Regular cardiac myocyte (primary cell): Measurements from ENCODE around the gene GTF3C2. TPM values are rescaled to one million over a fixed set of nuclear protein-coding genes. Genes with fewer than 3 reads are reported as not detected.

ENCODE experiments used
- total RNA-seq: library from RNA; depleted of rRNA; stranded (reverse); fragments of >200 nt; gene quantifications from 2 replicates; pipeline ENCODE4 v1.2.3, GENCODE V29; 2014

GTF3C2 gene
- 14.1 and 19.2 TPM in 2 replicates for total RNA-seq

GRCh38 chr2:27356382-27357181 is at the start of gene GTF3C2:
GTF3C2 (minus strand) TSS chr2:27356764; CDS start chr2:27343554, 13,210 bp downstream.

DNA sequence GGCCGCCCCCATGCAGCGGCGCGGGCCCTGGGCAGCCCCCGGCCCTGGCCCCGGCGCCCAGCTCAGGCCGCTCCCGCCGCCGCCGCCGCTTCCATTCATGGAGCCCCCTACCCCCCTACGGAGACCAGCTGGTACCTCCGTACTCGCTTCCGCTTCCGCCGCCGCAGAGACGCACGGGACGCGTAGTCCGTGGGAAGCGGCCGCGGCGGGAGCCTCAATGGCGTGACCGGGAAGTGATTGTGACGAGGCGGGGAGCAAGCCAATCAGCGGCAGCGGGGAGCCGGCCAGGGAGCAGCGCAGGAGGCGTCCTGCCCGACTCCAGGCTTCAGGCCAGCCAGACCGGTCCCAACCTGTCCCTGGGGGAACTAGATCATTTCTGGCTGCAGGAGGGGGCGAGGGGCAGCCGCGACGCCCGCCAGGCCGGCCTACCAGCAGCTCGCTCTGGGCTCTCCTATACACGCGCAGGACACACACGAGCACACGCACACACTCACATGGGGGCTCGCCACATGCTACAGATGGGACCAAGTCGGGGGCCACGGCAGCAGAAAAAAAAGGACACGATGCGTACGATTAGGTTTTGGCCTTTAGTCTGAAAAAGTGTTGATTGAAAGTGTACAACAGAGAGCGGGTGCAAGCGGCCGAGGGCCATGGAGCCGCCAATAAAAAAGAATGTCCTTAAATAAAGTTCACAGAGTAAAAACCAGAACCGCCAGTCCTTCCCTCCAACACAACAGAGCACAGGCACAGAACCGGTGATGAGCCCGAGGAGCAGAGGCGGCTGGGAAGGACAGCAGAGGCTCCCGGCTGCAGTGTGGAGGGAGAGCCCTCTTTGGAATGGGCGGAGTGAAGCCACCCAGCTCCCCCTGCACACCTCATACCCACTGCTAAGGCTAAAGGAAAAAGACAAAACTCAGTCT is 24.3 kb upstream of the GTF3C2 start, which contains the start of gene ZNF513:
Gene ZNF513 (minus strand): TSS at position 109 of the 920 bp plus-strand sequence. CDS start 208 bp downstream, outside the sequence.

DNA sequence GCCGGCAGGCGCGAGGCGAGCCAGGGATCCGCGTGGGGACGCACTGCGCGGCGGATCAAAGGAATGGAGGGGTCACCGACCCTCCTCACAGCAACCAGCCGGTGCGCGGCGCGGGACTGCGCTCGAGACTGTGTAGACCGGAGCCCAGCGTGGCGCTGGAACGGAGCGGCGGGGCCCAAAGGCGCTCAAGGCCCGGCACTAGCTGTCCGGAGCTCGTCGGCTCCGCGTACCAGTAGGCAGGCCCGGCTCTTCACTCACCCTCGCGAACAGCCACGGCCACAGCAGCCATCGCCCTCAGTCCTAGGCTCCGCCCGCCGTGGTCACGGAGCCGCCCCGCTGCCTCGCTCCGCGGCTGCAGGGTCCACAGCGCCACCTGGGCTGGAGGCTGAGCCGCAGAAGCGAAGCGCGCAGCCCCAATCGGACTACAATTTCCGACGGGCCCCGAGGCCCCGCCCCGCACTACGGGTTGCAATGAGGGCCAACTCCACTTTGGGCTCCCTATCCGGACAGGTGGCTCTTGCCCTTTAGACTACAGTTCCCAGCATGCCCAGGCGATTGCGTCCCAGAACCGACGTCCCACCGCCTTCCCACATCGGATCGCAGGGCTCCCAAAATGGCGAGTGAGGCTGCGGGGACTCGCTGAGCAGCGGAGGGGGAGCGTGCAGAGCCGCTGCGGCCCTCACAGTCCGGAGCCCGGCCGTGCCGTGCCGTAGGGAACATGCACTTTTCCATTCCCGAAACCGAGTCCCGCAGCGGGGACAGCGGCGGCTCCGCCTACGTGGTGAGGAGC is 13.7 kb upstream of the GTF3C2 start, which contains the start of the genes EIF2B4 and SNX17:
Gene EIF2B4 (minus strand): TSS at position 313 of the 790 bp plus-strand sequence. CDS start 24 bp downstream, at position 289.
Gene SNX17 (plus strand): TSS at position 591 of the 790 bp plus-strand sequence. CDS start 128 bp downstream, at position 719.

GRCh38 chr2:27322766-27323595 is 33.6 kb downstream of the GTF3C2 start, which contains the start of gene MPV17:
MPV17 (minus strand) TSS chr2:27323097; CDS start chr2:27322517, 580 bp downstream.

GRCh38 chr2:27308359-27308881 is 48.1 kb downstream of the GTF3C2 start, which contains the start of gene UCN:
UCN (minus strand) TSS chr2:27308445; CDS start chr2:27307895, 550 bp downstream.

GRCh38 chr2:27281855-27282559 is 74.6 kb downstream of the GTF3C2 start, which contains the start of gene TRIM54:
TRIM54 (plus strand) TSS chr2:27282429; CDS start chr2:27282732, 303 bp downstream.

Other genes starting within 250 kb of the GTF3C2 start
- 5.0 and 14.9 TPM in 2 replicates for gene CGREF1, start 237.6 kb downstream of the GTF3C2 start, total RNA-seq
- gene ABHD1, start 232.9 kb downstream of the GTF3C2 start, total RNA-seq = under 0.01 and 0.28 TPM in 2 replicates
- gene PREB, start 222.1 kb downstream of the GTF3C2 start, total RNA-seq = 44.5 and 53.3 TPM in 2 replicates
- gene PRR30, start 217.4 kb downstream of the GTF3C2 start, total RNA-seq = not detected in 2 replicates
- gene TCF23, start 207.8 kb downstream of the GTF3C2 start, total RNA-seq = not detected in 2 replicates
- gene ATRAID, start 144.7 kb downstream of the GTF3C2 start, total RNA-seq = 136 and 240 TPM in 2 replicates
- 14.9 and 30.3 TPM in 2 replicates for gene SLC5A6, start 144.5 kb downstream of the GTF3C2 start, total RNA-seq
- 22.6 and 47.9 TPM in 2 replicates for gene CAD, start 139.4 kb downstream of the GTF3C2 start, total RNA-seq
- gene SLC30A3, start 93.7 kb downstream of the GTF3C2 start, total RNA-seq = under 0.01 and 0.19 TPM in 2 replicates
- not detected in 2 replicates for gene DNAJC5G, start 81.3 kb downstream of the GTF3C2 start, total RNA-seq
- under 0.01 TPM in 1 of 2 replicates, not detected in the other for gene TRIM54, start 74.3 kb downstream of the GTF3C2 start, total RNA-seq
- gene UCN, start 48.3 kb downstream of the GTF3C2 start, total RNA-seq = 0.38 and 1.1 TPM in 2 replicates
- 56.2 and 77.5 TPM in 2 replicates for gene MPV17, start 33.7 kb downstream of the GTF3C2 start, total RNA-seq
- 21.7 and 50.4 TPM in 2 replicates for gene EIF2B4, start 13.6 kb upstream of the GTF3C2 start, total RNA-seq
- gene SNX17, start 13.9 kb upstream of the GTF3C2 start, total RNA-seq = 137 and 174 TPM in 2 replicates
- 6.8 and 7.1 TPM in 2 replicates for gene ZNF513, start 24.0 kb upstream of the GTF3C2 start, total RNA-seq
- gene PPM1G, start 52.8 kb upstream of the GTF3C2 start, total RNA-seq = 59.5 and 167 TPM in 2 replicates
- gene NRBP1, start 71.9 kb upstream of the GTF3C2 start, total RNA-seq = 100 and 134 TPM in 2 replicates
- not detected in 2 replicates for gene KRTCAP3, start 85.6 kb upstream of the GTF3C2 start, total RNA-seq
- gene IFT172, start 133.0 kb upstream of the GTF3C2 start, total RNA-seq = 23.6 and 26.8 TPM in 2 replicates
- 21.7 and 24.5 TPM in 2 replicates for gene FNDC4, start 138.4 kb upstream of the GTF3C2 start, total RNA-seq
- 1.1 and 1.9 TPM in 2 replicates for gene GCKR, start 140.1 kb upstream of the GTF3C2 start, total RNA-seq
- 21.1 and 30.4 TPM in 2 replicates for gene ZNF512, start 226.3 kb upstream of the GTF3C2 start, total RNA-seq